HG03025 (cell line): ENCODE data around the gene NIT1.
A peak's percentile ranks its signal among the peaks of the same experiment; 100 is the strongest.

Source experiments
- ATAC-seq: cut with Tn5 transposase; IDR thresholded peaks from one replicate; pipeline ENCODE4 v1.9.1; 2021; ENCODE audit warnings: mild to moderate bottlenecking, moderate library complexity; ENCODE audit not compliant: unreplicated experiment, low FRiP score

The NIT1 gene

GRCh38 chr1:161083748-161084596, 33.9 kb upstream of the NIT1 start:
- ATAC-seq: no peak

GRCh38 chr1:161084597-161084988, 33.3 kb upstream of the NIT1 start:
- no peak for ATAC-seq

- ATAC-seq: no peak
Observed at GRCh38 chr1:161085165-161085564, 32.7 kb upstream of the NIT1 start.

DNA sequence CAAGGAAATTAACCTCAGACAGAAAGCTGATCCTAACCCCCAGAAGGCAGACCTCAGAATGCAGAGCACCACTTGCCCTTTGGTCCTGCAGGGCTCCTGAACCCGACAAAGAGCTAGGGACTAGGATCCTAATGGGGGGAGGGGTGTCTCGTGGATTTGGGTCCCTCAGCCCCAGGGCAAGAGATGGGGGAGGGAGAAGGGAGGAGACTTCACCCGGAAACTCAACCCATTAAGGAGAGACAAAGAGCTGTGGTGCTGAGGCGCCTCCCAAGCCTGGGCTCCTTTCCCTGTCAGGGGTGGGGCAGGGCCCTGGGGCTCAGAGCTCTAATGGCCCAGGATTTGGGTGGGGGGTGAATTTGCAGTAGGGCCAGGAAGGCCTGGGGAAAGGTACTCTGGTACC, 31.4 kb upstream of the NIT1 start:
- no peak for ATAC-seq

DNA sequence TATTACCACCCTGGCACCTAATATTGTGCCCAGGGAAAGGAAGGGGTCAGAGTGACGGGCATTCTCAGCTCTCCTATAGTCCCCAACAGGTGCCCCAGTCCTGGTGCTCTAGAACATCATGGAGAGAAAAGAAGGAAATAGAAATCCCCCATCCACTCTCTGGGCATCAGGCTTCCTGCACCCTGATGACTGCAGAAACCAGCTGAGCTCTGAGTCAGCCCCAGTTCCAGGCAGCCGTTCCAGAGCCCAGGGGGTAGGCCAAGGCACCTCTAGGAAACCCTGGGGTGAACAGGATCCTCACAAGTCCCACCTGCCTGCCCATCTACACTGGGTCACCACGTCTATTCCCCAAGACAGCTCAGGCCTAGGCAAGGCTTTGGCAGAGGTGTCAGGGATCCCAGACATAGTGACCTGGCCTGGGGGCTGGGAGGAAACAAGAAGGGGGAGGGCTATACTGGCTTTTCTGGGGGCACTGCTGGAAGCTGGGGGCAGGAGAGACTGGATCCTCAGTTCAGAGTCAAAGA, 29.3 kb upstream of the NIT1 start:
- ATAC-seq: no peak

GRCh38 chr1:161089251-161089924, 28.5 kb upstream of the NIT1 start, which contains the start of gene NECTIN4:
TSS of gene NECTIN4 (minus strand) at chr1:161089558. CDS start at chr1:161089296, 262 bp downstream.
- ATAC-seq: no peak

GRCh38 chr1:161089938-161090337, 28.0 kb upstream of the NIT1 start:
- ATAC-seq: no peak

- ATAC-seq: no peak
Observed at GRCh38 chr1:161090617-161091016, 27.3 kb upstream of the NIT1 start.

DNA sequence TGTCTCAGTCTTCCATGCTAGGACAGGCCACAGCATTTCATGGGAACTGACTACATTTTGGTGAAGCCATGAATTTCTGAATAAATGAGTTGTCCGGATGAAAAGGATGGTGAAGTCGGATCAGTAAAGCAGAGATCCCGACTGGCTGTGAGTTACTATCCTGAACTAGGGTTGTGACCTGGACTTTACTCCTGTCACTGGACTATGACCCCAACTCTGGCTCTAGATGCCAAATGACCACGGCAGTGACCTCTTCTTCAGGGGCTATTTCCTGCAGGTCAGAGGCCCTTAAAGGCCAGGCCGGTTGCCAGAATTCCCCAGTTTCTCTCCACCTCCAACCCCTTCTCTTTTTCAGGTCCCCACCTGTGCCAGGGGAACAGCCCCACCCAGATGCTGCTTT, 26.8 kb upstream of the NIT1 start:
- no peak for ATAC-seq

DNA sequence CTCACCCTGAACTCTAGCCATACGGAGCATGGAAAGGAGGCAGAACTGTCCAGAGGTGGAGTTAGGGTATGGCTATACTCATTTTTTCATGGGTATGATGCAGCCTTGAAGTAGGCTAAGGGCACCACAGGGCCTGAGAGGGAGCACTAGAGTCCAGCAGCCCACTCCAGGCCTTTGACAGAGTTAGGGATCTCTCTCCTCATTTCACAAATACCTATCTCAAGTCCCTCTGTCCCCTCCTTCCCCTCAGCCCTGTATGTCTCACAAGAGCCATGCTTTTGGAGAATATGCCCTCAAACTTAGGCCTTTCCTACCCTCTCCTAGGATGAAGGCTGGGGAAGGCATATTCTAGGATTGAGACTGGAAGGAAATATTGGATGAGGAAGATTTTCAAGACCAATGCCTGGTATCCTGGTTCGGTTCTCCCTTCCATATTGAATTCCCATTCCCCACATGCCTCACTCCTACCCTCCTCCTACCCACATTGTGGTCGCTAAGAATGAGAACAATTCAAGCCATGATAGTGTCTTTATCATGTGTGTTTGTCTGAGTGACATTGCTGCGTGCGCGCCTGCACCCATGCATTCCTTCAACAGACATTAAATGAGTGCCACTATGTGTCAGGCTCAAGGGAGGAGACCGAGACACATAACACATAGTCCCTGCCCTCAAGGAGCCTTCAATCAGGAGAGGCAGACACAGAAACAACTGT, 26.0 kb upstream of the NIT1 start:
- ATAC-seq: no peak

GRCh38 chr1:161092621-161093028, 25.3 kb upstream of the NIT1 start:
- ATAC-seq: no peak

DNA sequence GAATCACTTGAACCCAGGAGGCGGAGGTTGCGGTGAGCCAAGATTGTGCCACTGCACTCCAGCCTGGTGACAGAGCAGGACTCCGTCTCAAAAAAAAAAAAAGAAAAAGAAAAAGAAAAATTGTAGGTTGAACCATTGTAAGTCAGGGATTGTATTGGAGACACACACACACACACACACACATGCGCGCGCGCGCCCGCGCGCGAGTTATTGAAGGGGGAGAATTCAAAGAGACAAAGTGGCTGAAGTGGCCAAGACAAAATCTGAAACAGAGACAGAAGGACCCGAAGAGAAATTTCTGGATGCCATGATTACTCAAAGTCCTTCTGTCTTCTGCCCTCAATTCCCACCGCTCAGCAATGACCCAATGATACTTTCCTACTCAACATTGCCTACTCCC, 23.4 kb upstream of the NIT1 start:
- ATAC-seq: no peak

GRCh38 chr1:161095230-161095629, 22.7 kb upstream of the NIT1 start:
- ATAC-seq: no peak

- no peak for ATAC-seq
Observed at GRCh38 chr1:161096015-161096414, 21.9 kb upstream of the NIT1 start.

- ATAC-seq: no peak
Observed at GRCh38 chr1:161096530-161096929, 21.4 kb upstream of the NIT1 start.

- peak; percentile 58 for ATAC-seq
Observed at GRCh38 chr1:161098210-161099068, 19.5 kb upstream of the NIT1 start, which contains the start of gene KLHDC9. TSS of gene KLHDC9 (plus strand) at chr1:161098361. CDS start at chr1:161098536, 175 bp downstream.

DNA sequence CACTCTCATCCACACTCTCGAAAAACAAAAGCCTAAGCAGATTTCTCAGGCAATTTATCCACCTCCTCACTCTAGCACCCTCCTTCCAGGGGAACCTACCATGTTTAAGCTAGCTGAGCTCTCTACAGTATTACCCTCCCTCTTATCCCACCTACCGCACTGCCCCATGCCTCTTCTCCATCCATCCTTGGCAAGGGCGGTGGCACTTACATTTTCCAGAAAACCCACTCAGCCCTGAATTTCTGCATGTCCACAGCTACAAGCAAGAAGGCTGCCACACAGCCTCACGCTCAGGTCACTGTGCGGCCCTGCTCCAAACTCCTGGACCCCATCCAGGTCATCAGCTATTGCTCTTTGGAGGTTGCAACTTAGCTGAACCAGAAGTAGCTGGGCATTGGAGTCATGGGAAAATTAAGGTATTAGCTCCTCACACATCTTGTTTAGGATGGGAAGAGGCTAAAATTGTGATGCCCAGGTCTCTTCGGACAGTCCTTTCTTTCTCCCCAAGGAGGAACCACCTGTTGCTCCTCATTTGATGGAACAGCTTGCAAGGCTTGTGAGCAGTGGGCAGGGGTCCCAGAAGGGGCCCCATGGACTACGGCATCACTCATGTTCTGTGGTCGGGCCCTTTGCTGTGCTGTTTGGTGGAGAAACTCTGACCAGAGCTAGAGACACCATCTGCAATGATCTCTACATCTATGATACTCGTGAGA, 18.7 kb upstream of the NIT1 start:
- no peak for ATAC-seq

DNA sequence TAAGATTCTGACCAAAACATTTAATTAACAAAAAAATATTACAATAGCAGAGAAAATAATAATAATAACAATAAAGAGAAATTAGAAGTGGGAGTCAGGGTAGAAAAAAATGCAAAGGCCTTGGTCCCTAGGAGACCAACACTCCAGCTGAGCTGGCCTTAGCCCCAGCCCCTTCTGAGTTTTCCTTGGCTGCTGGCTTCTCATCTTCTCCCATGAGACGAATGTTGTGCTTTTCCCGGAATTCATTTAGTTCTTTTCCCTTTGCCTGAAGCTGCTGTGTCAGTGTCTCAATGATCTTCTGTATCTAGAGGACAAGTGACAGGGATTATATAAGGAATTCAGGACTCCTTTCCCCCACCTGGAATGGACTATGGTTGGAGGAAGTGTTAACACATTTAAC, 17.3 kb upstream of the NIT1 start:
- ATAC-seq: no peak

GRCh38 chr1:161106431-161106830, 11.5 kb upstream of the NIT1 start:
- no peak for ATAC-seq
